Nephron progenitor cell (in vitro differentiated cells): Measurements from ENCODE around the gene ZFAND6.
A peak's percentile ranks its signal among the peaks of the same experiment; 100 is the strongest.

ENCODE experiments used
- DNase-seq: peaks from one replicate; pipeline ENCODE4 v3.0.0; 2021
- H3K27ac Mint-ChIP-seq: 2 replicates; pipeline ENCODE4 v1.8.0; 2021; ENCODE audit warnings: mild to moderate bottlenecking, moderate library complexity, mixed read lengths
- H3K27me3 Mint-ChIP-seq: 2 replicates; pipeline ENCODE4 v1.8.0; 2021; ENCODE audit warnings: mild to moderate bottlenecking, low read depth, mixed read lengths; ENCODE audit not compliant: poor library complexity
- H3K36me3 Mint-ChIP-seq: 2 replicates; pipeline ENCODE4 v1.8.0; 2021; ENCODE audit warnings: low read depth, mixed read lengths
- H3K4me1 Mint-ChIP-seq: 2 replicates; pipeline ENCODE4 v1.8.0; 2021; ENCODE audit warnings: mixed read lengths
- H3K4me3 Mint-ChIP-seq: 2 replicates; pipeline ENCODE4 v1.8.0; 2021; ENCODE audit warnings: mild to moderate bottlenecking, moderate library complexity, mixed read lengths
- H3K9me3 Mint-ChIP-seq: 2 replicates; pipeline ENCODE4 v1.8.0; 2021; ENCODE audit warnings: mild to moderate bottlenecking, moderate library complexity, mixed read lengths
- TF ChIP-seq, protein P1 (sequence below): fragments of 200-600 bp; sonication (generic); IDR thresholded peaks from 2 replicates; pipeline ENCODE4 v1.5.0; 2021; ENCODE audit warnings: antibody characterized with exemption

The ZFAND6 gene

DNA sequence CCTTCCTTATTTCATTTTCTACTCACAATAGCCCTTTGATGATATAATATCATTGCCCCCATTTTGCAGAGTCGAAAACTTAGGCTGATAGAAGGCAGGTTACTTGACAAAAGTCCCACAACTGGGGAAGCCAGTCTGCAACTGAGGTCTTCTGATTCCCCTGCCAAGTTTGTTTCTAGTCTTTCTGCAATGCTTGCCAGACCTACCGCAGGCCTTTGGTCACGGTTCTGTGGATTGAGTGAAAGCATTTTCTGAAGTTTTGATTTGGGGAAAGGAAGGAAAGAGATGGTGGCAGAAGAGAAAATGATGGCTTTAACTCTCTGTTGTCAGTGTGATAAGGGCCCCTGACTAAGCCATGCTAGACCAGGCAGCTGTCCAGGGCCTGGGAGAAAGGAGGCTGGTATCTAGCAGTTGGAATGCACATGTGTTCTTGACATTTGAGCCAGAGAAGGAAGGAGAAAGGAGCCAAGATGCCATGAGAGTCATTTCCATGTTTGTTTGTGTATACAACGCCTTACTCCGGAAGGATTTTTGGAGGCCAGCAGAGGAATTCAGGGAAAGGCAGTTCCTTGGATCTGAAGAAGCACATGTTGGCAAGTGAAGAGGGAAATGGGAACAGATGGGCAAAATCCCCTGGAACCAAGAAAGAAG is 123.3 kb downstream of the ZFAND6 start:
- peaks cover 6% of the 10 kb centered on the region for H3K27me3 Mint-ChIP-seq
- H3K4me1 Mint-ChIP-seq = no peaks in the 10 kb centered on the region
- peaks cover 4% of the 10 kb centered on the region for H3K9me3 Mint-ChIP-seq
- no peak overlapping the region for H3K27ac Mint-ChIP-seq
- TF ChIP-seq, protein P1, sequence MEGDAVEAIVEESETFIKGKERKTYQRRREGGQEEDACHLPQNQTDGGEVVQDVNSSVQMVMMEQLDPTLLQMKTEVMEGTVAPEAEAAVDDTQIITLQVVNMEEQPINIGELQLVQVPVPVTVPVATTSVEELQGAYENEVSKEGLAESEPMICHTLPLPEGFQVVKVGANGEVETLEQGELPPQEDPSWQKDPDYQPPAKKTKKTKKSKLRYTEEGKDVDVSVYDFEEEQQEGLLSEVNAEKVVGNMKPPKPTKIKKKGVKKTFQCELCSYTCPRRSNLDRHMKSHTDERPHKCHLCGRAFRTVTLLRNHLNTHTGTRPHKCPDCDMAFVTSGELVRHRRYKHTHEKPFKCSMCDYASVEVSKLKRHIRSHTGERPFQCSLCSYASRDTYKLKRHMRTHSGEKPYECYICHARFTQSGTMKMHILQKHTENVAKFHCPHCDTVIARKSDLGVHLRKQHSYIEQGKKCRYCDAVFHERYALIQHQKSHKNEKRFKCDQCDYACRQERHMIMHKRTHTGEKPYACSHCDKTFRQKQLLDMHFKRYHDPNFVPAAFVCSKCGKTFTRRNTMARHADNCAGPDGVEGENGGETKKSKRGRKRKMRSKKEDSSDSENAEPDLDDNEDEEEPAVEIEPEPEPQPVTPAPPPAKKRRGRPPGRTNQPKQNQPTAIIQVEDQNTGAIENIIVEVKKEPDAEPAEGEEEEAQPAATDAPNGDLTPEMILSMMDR = no peak
- no peak for DNase-seq
- peaks cover 82% of the 10 kb centered on the region for H3K36me3 Mint-ChIP-seq
- H3K4me3 Mint-ChIP-seq = no peak overlapping the region

DNA sequence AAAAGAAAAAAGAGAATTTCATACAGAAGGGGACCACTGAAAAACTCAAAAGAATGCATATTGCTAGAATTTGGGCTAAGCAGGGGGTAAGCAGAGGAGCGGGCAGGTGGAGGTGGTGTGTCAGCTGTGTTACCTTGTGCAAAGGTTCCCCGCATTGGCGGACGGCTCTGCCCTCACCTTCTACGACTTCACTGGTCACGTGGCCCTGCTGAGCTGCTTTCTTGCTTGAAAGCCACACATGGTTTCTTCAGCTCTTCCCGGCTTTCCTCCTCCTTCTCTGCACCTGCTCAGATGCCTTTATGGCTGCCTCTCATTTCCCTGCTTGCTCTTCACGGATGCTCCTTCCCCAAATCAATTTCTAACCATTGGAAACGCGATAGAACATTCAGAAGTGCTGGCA is 123.8 kb downstream of the ZFAND6 start:
- DNase-seq = no peak
- H3K4me3 Mint-ChIP-seq = no peak overlapping the region
- peaks cover 5% of the 10 kb centered on the region for H3K27me3 Mint-ChIP-seq
- peaks cover 82% of the 10 kb centered on the region for H3K36me3 Mint-ChIP-seq
- H3K27ac Mint-ChIP-seq = no peak overlapping the region
- TF ChIP-seq, protein P1 = no peak
- H3K4me1 Mint-ChIP-seq = no peaks in the 10 kb centered on the region
- peaks cover 4% of the 10 kb centered on the region for H3K9me3 Mint-ChIP-seq

GRCh38 chr15:80183886-80184285 is 124.4 kb downstream of the ZFAND6 start:
- Mint-ChIP-seq H3K4me1 (no peaks in the 10 kb centered on the region), H3K27ac (no peak overlapping the region), H3K4me3 (no peak overlapping the region), H3K9me3 (peaks cover 4% of the 10 kb centered on the region), H3K27me3 (no peaks in the 10 kb centered on the region), H3K36me3 (peaks cover 80% of the 10 kb centered on the region)
- TF ChIP-seq, protein P1 = no peak
- no peak for DNase-seq

GRCh38 chr15:80184554-80184953 is 125.1 kb downstream of the ZFAND6 start:
- peaks cover 74% of the 10 kb centered on the region for H3K36me3 Mint-ChIP-seq
- H3K27ac Mint-ChIP-seq = peak overlapping the region; percentile 23
- peaks cover 4% of the 10 kb centered on the region for H3K9me3 Mint-ChIP-seq
- no peaks in the 10 kb centered on the region for H3K27me3 Mint-ChIP-seq
- H3K4me3 Mint-ChIP-seq = no peak overlapping the region
- H3K4me1 Mint-ChIP-seq = no peaks in the 10 kb centered on the region
- no peak for DNase-seq
- TF ChIP-seq, protein P1 = no peak

DNA sequence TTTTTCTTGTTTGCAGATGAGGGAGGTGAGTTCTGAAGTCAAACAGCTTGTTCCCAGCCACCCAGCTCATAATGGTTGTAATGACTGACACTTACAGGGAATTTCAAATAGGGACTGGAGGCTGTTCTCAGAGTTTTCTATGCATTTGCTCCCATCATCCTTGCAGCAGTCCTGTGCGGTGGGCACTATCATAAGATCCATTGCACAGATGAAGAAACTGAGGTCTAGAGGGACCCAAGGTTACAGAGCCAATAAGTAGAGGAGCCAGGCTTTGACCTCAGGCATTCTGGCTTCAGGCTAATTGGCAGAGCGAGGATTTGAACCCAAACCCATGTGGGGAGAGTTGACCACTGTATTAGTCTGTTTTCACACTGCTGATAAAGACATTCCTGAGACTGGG is 125.7 kb downstream of the ZFAND6 start:
- no peaks in the 10 kb centered on the region for H3K27me3 Mint-ChIP-seq
- H3K9me3 Mint-ChIP-seq = peaks cover 4% of the 10 kb centered on the region
- peaks cover 71% of the 10 kb centered on the region for H3K36me3 Mint-ChIP-seq
- no peaks in the 10 kb centered on the region for H3K4me1 Mint-ChIP-seq
- no peak for DNase-seq
- TF ChIP-seq, protein P1 = no peak
- H3K27ac Mint-ChIP-seq = no peak overlapping the region
- no peak overlapping the region for H3K4me3 Mint-ChIP-seq

DNA sequence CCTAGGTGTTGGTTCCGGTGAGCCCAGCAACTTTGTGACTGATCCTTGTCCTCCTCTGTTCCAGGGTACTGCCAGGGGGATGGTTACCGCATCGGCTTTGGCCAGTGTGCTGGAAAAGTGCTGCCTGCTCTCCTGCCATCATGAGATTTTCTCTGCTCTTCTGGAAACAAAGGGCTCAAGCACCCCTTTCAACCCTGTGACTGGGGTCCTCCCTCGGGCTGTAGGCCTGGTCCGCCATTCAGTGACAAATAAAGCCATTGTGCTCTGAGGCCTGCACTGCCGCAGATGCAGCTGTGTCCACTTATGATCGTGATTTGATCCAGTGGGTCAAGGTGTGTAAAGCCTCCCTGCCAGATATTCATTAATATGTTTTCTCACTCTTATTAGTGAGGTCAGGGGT is 126.6 kb downstream of the ZFAND6 start:
- H3K27ac Mint-ChIP-seq = no peak overlapping the region

More for the DNA sequence above, 126.6 kb downstream of the ZFAND6 start:
- TF ChIP-seq, protein P1 = no peak
- H3K4me1 Mint-ChIP-seq = no peaks in the 10 kb centered on the region
- peaks cover 4% of the 10 kb centered on the region for H3K9me3 Mint-ChIP-seq
- peaks cover 69% of the 10 kb centered on the region for H3K36me3 Mint-ChIP-seq
- H3K27me3 Mint-ChIP-seq = no peaks in the 10 kb centered on the region
- H3K4me3 Mint-ChIP-seq = no peak overlapping the region
- DNase-seq = no peak
